IMR-90 (cell line): ENCODE data around the gene KIAA1614. TPM values are rescaled to one million over a fixed set of nuclear protein-coding genes. Genes with fewer than 3 reads are reported as not detected.

Experiments
- ATAC-seq: fragments of 200-7000 bp; cut with Tn5 transposase; 2 replicates; pipeline ENCODE4 v1.9.1; 2020; ENCODE audit warnings: low read depth, mild to moderate bottlenecking, moderate library complexity
- BruUV-seq: library from RNA; stranded (reverse); fragments of 400-500 nt; replicated peaks from 2 replicates; lab custom pipeline; 2021; lab: Mats Ljungman, UMichigan
- CTCF ChIA-PET: fragments of 300-600 bp; formaldehyde crosslinking; extraction: SDS; loops from one replicate; lab custom pipeline; 2021; ENCODE audit warnings: antibody characterized with exemption; lab: Yijun Ruan, JAX
- POLR2A ChIA-PET: fragments of 300-600 bp; sonication (Branson Sonifier 250); formaldehyde crosslinking; loops from one replicate; lab custom pipeline; 2022; ENCODE audit warnings: antibody characterized with exemption; ENCODE audit not compliant: unreplicated experiment; lab: Charles Lee
- DNase-seq: peaks from one replicate; pipeline ENCODE4 v3.0.0; 2013
- H2AFZ ChIP-seq: replicated peaks from 2 replicates; pipeline ENCODE3; 2013; ENCODE audit warnings: low read length, mild to moderate bottlenecking; ENCODE audit not compliant: poor library complexity
- H2AK5ac ChIP-seq: 2 replicates; pipeline ENCODE4 v1.6.1; 2013; ENCODE audit warnings: low read depth, low read length, inconsistent platforms
- H2AK9ac ChIP-seq: replicated peaks from 2 replicates; pipeline ENCODE3; 2013; ENCODE audit warnings: mild to moderate bottlenecking, low read depth, low read length, moderate library complexity; ENCODE audit not compliant: poor library complexity
- H2BK120ac ChIP-seq: 2 replicates; pipeline ENCODE4 v1.6.1; 2013; ENCODE audit warnings: low read depth, low read length, inconsistent platforms
- H2BK15ac ChIP-seq: 3 replicates; pipeline ENCODE4 v1.6.1; 2013; ENCODE audit warnings: low read depth, low read length, inconsistent platforms
- H2BK20ac ChIP-seq: 2 replicates; pipeline ENCODE4 v1.6.1; 2013; ENCODE audit warnings: low read depth, mild to moderate bottlenecking, inconsistent platforms, low read length, moderate library complexity
- H2BK5ac ChIP-seq: 2 replicates; pipeline ENCODE4 v1.6.1; 2013; ENCODE audit warnings: mild to moderate bottlenecking, low read depth, low read length, inconsistent platforms; ENCODE audit not compliant: poor library complexity, severe bottlenecking
- H3K14ac ChIP-seq: replicated peaks from 2 replicates; pipeline ENCODE4 v1.6.1; 2013; ENCODE audit warnings: low read depth, low read length, inconsistent platforms
- H3K18ac ChIP-seq: 2 replicates; pipeline ENCODE4 v1.6.1; 2013; ENCODE audit warnings: low read depth, low read length, control low read depth
- H3K23ac ChIP-seq: 2 replicates; pipeline ENCODE4 v1.6.1; 2013; ENCODE audit warnings: low read depth, low read length, inconsistent platforms
- H3K27ac ChIP-seq: 2 replicates; pipeline ENCODE4 v1.5.1; 2013; ENCODE audit warnings: mild to moderate bottlenecking, control low read depth, low read length; ENCODE audit not compliant: insufficient read depth
- H3K27me3 ChIP-seq: 2 replicates; pipeline ENCODE4 v1.6.1; 2013; ENCODE audit warnings: low read length; ENCODE audit not compliant: control insufficient read depth, insufficient read depth
- H3K36me3 ChIP-seq: 2 replicates; pipeline ENCODE4 v1.6.1; 2013; ENCODE audit warnings: low read length, mixed read lengths; ENCODE audit not compliant: control insufficient read depth, insufficient read depth
- H3K4ac ChIP-seq: 2 replicates; pipeline ENCODE4 v1.6.1; 2013; ENCODE audit warnings: low read depth, low read length, inconsistent platforms
- H3K4me1 ChIP-seq: 2 replicates; pipeline ENCODE4 v1.6.1; 2013; ENCODE audit warnings: low read length, mixed read lengths; ENCODE audit not compliant: control insufficient read depth, insufficient read depth
- H3K4me2 ChIP-seq: 2 replicates; pipeline ENCODE4 v1.6.1; 2013; ENCODE audit warnings: low read depth, mild to moderate bottlenecking, control low read depth, low read length, moderate library complexity
- H3K4me3 ChIP-seq: 2 replicates; pipeline ENCODE4 v1.5.1; 2013; ENCODE audit warnings: low read depth, mild to moderate bottlenecking, control low read depth, low read length, moderate library complexity; ENCODE audit not compliant: insufficient read depth
- H3K56ac ChIP-seq: 2 replicates; pipeline ENCODE4 v1.6.1; 2013; ENCODE audit warnings: low read length, inconsistent platforms; ENCODE audit not compliant: insufficient read depth; ENCODE audit errors: extremely low read depth
- H3K79me1 ChIP-seq, 2 experiments: 2 replicates each; pipeline ENCODE4 v1.6.1; 2013; ENCODE audit warnings: low read length in 2 of 2, inconsistent platforms in 1 of 2, low read depth in 1 of 2
- H3K9ac ChIP-seq: 2 replicates; pipeline ENCODE4 v1.6.1; 2013; ENCODE audit warnings: low read depth, low read length, control low read depth
- H3K9me1 ChIP-seq: 2 replicates; pipeline ENCODE4 v1.6.1; 2013; ENCODE audit warnings: low read length, inconsistent platforms; ENCODE audit not compliant: insufficient read depth
- H3K9me3 ChIP-seq: 2 replicates; pipeline ENCODE4 v1.6.1; 2013; ENCODE audit warnings: low read length; ENCODE audit not compliant: control insufficient read depth, insufficient read depth
- H4K20me1 ChIP-seq: 2 replicates; pipeline ENCODE4 v1.6.1; 2013; ENCODE audit warnings: low read length, inconsistent platforms; ENCODE audit not compliant: insufficient read depth
- H4K5ac ChIP-seq: 2 replicates; pipeline ENCODE4 v1.6.1; 2013; ENCODE audit warnings: mild to moderate bottlenecking, low read depth, low read length, control low read depth
- H4K8ac ChIP-seq, 2 experiments: 2 replicates each; pipeline ENCODE4 v1.6.1; 2013; ENCODE audit warnings: low read depth in 2 of 2, low read length in 2 of 2, control low read depth in 1 of 2, inconsistent platforms in 1 of 2
- H4K91ac ChIP-seq: 2 replicates; pipeline ENCODE4 v1.6.1; 2013; ENCODE audit warnings: low read depth, low read length, inconsistent platforms; ENCODE audit not compliant: insufficient read depth
- MAZ ChIP-seq: IDR thresholded peaks from 2 replicates; pipeline ENCODE4 v1.6.1; 2012; ENCODE audit warnings: low read depth, mild to moderate bottlenecking, low read length, improper control_type of control experiment, moderate library complexity, borderline replicate concordance
- RFX5 ChIP-seq: IDR thresholded peaks from 2 replicates; pipeline ENCODE4 v1.8.0; 2012; ENCODE audit warnings: low read depth, mild to moderate bottlenecking, low read length, moderate library complexity
- WGBS, 2 experiments: methylation state at CpG; one replicate each; pipeline versions ENCODE4 v1.1.5 to v1.1.7; 2013; ENCODE audit warnings: missing lambda C conversion rate in 2 of 2; ENCODE audit not compliant: insufficient read length in 1 of 2; ENCODE audit errors: extremely low coverage in 2 of 2; 5-methylcytosine and 5-hydroxymethylcytosine counted together
- dilution Hi-C: fragments of 300-500 bp; cut with HindIII; formaldehyde crosslinking; loops from one replicate; pipeline ENCODE4 v1.14.3; 2018; ENCODE audit warnings: low sequenced_read_pairs; ENCODE audit not compliant: unreplicated experiment
- in situ Hi-C: fragments of 300-500 bp; cut with MboI; formaldehyde crosslinking; loops from 3 replicates; pipeline ENCODE4 v1.14.3; 2019; ENCODE audit warnings: low sequenced_read_pairs, inconsistent platforms, mixed read lengths
- intact Hi-C: fragments of 100-400 bp; cut with micrococcal nuclease; formaldehyde crosslinking; loops from 2 replicates; pipeline ENCODE4 v1.10.0; 2022
- polyA plus RNA-seq, 3 experiments: library from polyadenylated mRNA; depleted of rRNA; stranded (reverse); fragments of >200 nt; gene quantifications; 2 replicates each; pipeline ENCODE4 v1.2.3, GENCODE V29; 2012; ENCODE audit warnings: low replicate concordance in 1 of 3
- total RNA-seq: library from RNA; depleted of rRNA; stranded (reverse); fragments of >200 nt; gene quantifications from 2 replicates; pipeline ENCODE4 v1.2.3, GENCODE V29; 2012

The KIAA1614 gene
- total and polyA plus RNA-seq, 2 of the 4 experiments (the other 2 are of a cell fraction), result 1.8 to 3.5 TPM

GRCh38 chr1:180888870-180889269, 23.8 kb upstream of the KIAA1614 start:
- no peak overlapping the region for H2BK5ac ChIP-seq
- H4K20me1 ChIP-seq, result no peaks in the 10 kb centered on the region
- TF ChIP-seq RFX5 (no peak), MAZ (no peak)
- H3K79me1 ChIP-seq, result no peaks in the 10 kb centered on the region
- ATAC-seq (no peak), DNase-seq (no peak)
- no peak overlapping the region for H3K4me2 ChIP-seq
- BruUV-seq, result no TSS peak
- no peak overlapping the region for H2BK15ac ChIP-seq
- H4K5ac ChIP-seq, result no peak overlapping the region
- no peak overlapping the region for H2AK5ac ChIP-seq
- in situ Hi-C loops (no loop called here), dilution Hi-C loops (no loop called here), intact Hi-C loops (no loop called here)
- no peak overlapping the region for H2AK9ac ChIP-seq
- no peaks in the 10 kb centered on the region for H3K9me3 ChIP-seq
- H3K9ac ChIP-seq, result no peak overlapping the region
- H3K4ac ChIP-seq, result no peak overlapping the region
- H3K56ac ChIP-seq, result no peak overlapping the region
- WGBS, 2 experiments, result no CpG with 5 or more reads among the region's 1 CpG
- H3K36me3 ChIP-seq, result peaks cover 1% of the 10 kb centered on the region; the same call in 1 of the 2 replicates
- no peaks in the 10 kb centered on the region for H3K27me3 ChIP-seq
- H2BK120ac ChIP-seq, result no peak overlapping the region
- H3K14ac ChIP-seq, result no peak overlapping the region
- H2BK20ac ChIP-seq, result no peak overlapping the region
- no peak overlapping the region for H3K23ac ChIP-seq
- no peak overlapping the region for H4K8ac ChIP-seq
- H3K9me1 ChIP-seq, result no peaks in the 10 kb centered on the region
- H3K18ac ChIP-seq, result no peak overlapping the region
- ChIA-PET CTCF (no interaction called here), POLR2A (no interaction called here)
- H3K27ac ChIP-seq, result no peak overlapping the region
- H4K91ac ChIP-seq, result no peak overlapping the region
- H3K4me1 ChIP-seq, result no peaks in the 10 kb centered on the region
- no peak overlapping the region for H3K4me3 ChIP-seq
- H2AFZ ChIP-seq, result no peak overlapping the region
